Immature natural killer cell (primary cell): ENCODE data around the gene RGL2. TPM values are rescaled to one million over a fixed set of nuclear protein-coding genes. Genes with fewer than 3 reads are reported as not detected.
A peak's percentile ranks its signal among the peaks of the same experiment; 100 is the strongest.
"Not testable (repeated sequence)": the region's sequence is repeated elsewhere in the genome, so short reads cannot be mapped to it uniquely, and the experiment has no call there.

Experiments
- DNase-seq, 3 donors: peaks; one replicate each; pipeline ENCODE4 v3.0.0; 2022; ENCODE audit warnings: mixed read lengths in 1 of 3
- H3K27ac Mint-ChIP-seq, 6 donors: one replicate each; pipeline ENCODE4 v1.8.0; 2020; ENCODE audit warnings: mixed read lengths in 6 of 6, mild to moderate bottlenecking in 5 of 6, inconsistent platforms in 4 of 6, moderate library complexity in 3 of 6
- H3K27me3 Mint-ChIP-seq, 3 donors: one replicate each; pipeline ENCODE4 v1.8.0; 2020 to 2021; ENCODE audit warnings: low read depth in 3 of 3, mild to moderate bottlenecking in 3 of 3, mixed read lengths in 3 of 3, moderate library complexity in 3 of 3, inconsistent platforms in 1 of 3
- H3K36me3 Mint-ChIP-seq, 3 donors: one replicate each; pipeline ENCODE4 v1.8.0; 2020; ENCODE audit warnings: mixed read lengths in 3 of 3, inconsistent platforms in 2 of 3, mild to moderate bottlenecking in 2 of 3
- H3K4me1 Mint-ChIP-seq, 2 donors: one replicate each; pipeline ENCODE4 v1.8.0; 2020; ENCODE audit warnings: inconsistent platforms in 2 of 2, mild to moderate bottlenecking in 2 of 2, mixed read lengths in 2 of 2, moderate library complexity in 1 of 2
- H3K4me3 Mint-ChIP-seq, 5 donors: one replicate each; pipeline ENCODE4 v1.8.0; 2020; ENCODE audit warnings: mild to moderate bottlenecking in 5 of 5, mixed read lengths in 5 of 5, inconsistent platforms in 3 of 5, moderate library complexity in 3 of 5
- H3K9me3 Mint-ChIP-seq, 6 donors: one replicate each; pipeline ENCODE4 v1.8.0; 2020; ENCODE audit warnings: mild to moderate bottlenecking in 6 of 6, mixed read lengths in 6 of 6, inconsistent platforms in 4 of 6, moderate library complexity in 3 of 6
- polyA plus RNA-seq, 3 donors: library from polyadenylated mRNA; unstranded; fragments of 300-500 nt; fragmentation: Illumina TruSeq; gene quantifications; one replicate each; pipeline ENCODE4 v1.2.3, GENCODE V29; 2021

The RGL2 gene
- polyA plus RNA-seq, 3 donors from 2014 or later = 5.9 to 14.7 (median 8.0) TPM

DNA sequence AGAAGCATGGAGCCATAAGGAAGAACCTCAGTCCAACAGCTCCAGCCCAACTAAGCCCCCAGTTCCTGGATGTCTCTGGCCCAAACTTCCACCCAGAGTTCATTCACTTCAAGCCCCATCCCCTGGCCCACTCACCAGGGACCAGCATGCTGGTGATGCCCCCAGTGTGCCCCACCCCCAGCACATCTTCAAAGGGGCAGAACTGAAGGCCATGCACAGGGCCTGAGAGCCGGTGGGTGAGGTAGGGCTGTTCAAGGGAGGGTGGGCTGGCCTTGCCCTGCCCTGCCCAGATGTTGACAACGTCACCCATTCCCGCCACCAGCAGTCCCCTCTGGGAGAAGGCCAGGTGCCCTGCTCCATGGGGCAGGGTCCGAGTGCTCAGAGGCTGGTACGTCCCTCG, 18.2 kb downstream of the RGL2 start:
- H3K9me3 Mint-ChIP-seq = no peaks in the 10 kb centered on the region
- H3K27me3 Mint-ChIP-seq = peaks cover 2 to 11% (median 7%) of the 10 kb centered on the region in 3 donors
- H3K4me1 Mint-ChIP-seq = peaks cover 35% of the 10 kb centered on the region in 2 donors
- DNase-seq = no peak
- peak overlapping the region in 5 of 6 donors; percentile 18 to 53 (median 35) for H3K27ac Mint-ChIP-seq
- no peak overlapping the region for H3K4me3 Mint-ChIP-seq
- peaks cover 4 to 18% (median 5%) of the 10 kb centered on the region in 3 donors for H3K36me3 Mint-ChIP-seq

DNA sequence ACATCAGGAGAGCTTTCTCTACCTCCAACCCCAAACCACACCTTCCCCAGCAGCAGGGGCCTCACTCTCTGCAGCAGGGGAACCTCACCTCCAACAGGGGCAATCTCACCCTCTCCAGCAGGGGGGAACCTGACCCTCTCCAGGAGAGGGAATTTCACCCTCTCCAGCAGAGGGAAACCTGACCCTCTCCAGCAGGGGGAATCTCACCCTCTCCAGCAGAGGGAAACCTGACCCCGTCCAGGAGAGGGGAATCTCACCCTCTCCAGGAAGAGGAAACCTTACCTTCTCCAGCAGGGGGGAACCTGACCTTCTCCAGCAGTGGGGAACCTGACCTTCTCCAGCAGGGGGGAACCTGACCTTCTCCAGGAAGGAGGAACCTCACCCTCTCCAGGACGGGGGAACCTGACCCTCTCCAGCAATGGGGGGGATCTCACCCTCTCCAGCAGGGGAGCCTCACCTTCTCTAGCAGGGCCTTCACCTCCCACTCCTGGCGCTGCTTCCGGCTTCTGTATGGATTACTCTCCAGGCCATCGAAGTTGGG, 18.7 kb downstream of the RGL2 start:
- H3K4me3 Mint-ChIP-seq = no peak overlapping the region
- peaks cover 35 to 39% of the 10 kb centered on the region in 2 donors for H3K4me1 Mint-ChIP-seq
- no peaks in the 10 kb centered on the region for H3K9me3 Mint-ChIP-seq
- H3K36me3 Mint-ChIP-seq = peaks cover 4 to 22% (median 5%) of the 10 kb centered on the region in 3 donors
- H3K27ac Mint-ChIP-seq = peak overlapping the region in 5 of 6 donors; percentile 18 to 79 (median 40)
- DNase-seq = no peak
- H3K27me3 Mint-ChIP-seq = peaks cover 2 to 11% (median 7%) of the 10 kb centered on the region in 3 donors

- peaks cover 10 to 28% (median 12%) of the 10 kb centered on the region in 3 donors for H3K36me3 Mint-ChIP-seq
- H3K4me3 Mint-ChIP-seq = peak overlapping the region in 3 of 5 donors; percentile 35 to 92 (median 91)
- H3K9me3 Mint-ChIP-seq = no peaks in the 10 kb centered on the region
- H3K27me3 Mint-ChIP-seq = peaks cover 2 to 11% (median 7%) of the 10 kb centered on the region in 3 donors
- peak overlapping the region; percentile 38 to 96 (median 74) for H3K27ac Mint-ChIP-seq
- DNase-seq = no peak
- peaks cover 42 to 47% of the 10 kb centered on the region in 2 donors for H3K4me1 Mint-ChIP-seq
Measured at GRCh38 chr6:33279257-33279695, 19.5 kb downstream of the RGL2 start.

DNA sequence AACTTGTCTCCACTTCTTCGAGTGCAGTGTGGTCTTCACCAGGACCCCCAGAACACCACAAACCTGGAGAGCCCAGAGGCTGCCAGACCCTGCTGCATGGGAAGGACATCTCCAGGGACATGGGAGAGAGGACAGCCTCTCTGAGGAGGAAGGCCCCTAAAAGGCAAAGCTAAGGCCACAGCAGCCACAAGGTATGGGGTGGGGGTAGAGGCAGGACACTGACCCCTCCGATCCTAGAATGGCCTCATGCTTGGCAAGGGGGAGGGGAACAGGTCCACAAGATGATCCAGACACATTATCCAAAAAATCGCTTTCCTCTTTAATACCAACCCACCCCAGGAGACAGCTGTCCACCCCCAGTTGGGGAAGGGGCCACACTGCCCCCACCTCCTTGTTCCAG, 19.9 kb downstream of the RGL2 start:
- H3K4me3 Mint-ChIP-seq = peak overlapping the region; percentile 35 to 92 (median 90)
- H3K27me3 Mint-ChIP-seq = peaks cover 2 to 11% (median 7%) of the 10 kb centered on the region in 3 donors
- DNase-seq = no peak
- H3K9me3 Mint-ChIP-seq = no peaks in the 10 kb centered on the region
- peaks cover 12 to 27% (median 12%) of the 10 kb centered on the region in 3 donors for H3K36me3 Mint-ChIP-seq
- H3K27ac Mint-ChIP-seq = peak overlapping the region; percentile 35 to 96 (median 94)
- peaks cover 43 to 51% of the 10 kb centered on the region in 2 donors for H3K4me1 Mint-ChIP-seq

GRCh38 chr6:33278392-33278741, 20.4 kb downstream of the RGL2 start:
- Mint-ChIP-seq H3K4me3 (peak overlapping the region; percentile 89 to 92 (median 91)), H3K27me3 (peaks cover 2 to 11% (median 7%) of the 10 kb centered on the region in 3 donors), H3K27ac (peak overlapping the region; percentile 35 to 96 (median 94)), H3K36me3 (peaks cover 12 to 30% (median 13%) of the 10 kb centered on the region in 3 donors), H3K4me1 (peaks cover 44 to 55% of the 10 kb centered on the region in 2 donors), H3K9me3 (no peaks in the 10 kb centered on the region)
- DNase-seq = no peak

- H3K4me1 Mint-ChIP-seq = peaks cover 50 to 60% of the 10 kb centered on the region in 2 donors
- H3K4me3 Mint-ChIP-seq = peak overlapping the region; percentile 89 to 92 (median 91)
- peaks cover 12 to 33% (median 16%) of the 10 kb centered on the region in 3 donors for H3K36me3 Mint-ChIP-seq
- H3K27me3 Mint-ChIP-seq = peaks cover 2 to 11% (median 7%) of the 10 kb centered on the region in 3 donors
- DNase-seq = peak in 2 of 3 donors; percentile 35 to 40
- H3K27ac Mint-ChIP-seq = peak overlapping the region; percentile 91 to 96 (median 94)
- no peaks in the 10 kb centered on the region for H3K9me3 Mint-ChIP-seq
Measured at GRCh38 chr6:33277663-33278391, 20.9 kb downstream of the RGL2 start.

- peak; percentile 78 to 80 (median 79) for DNase-seq
- Mint-ChIP-seq H3K4me1 (peaks cover 57 to 68% of the 10 kb centered on the region in 2 donors), H3K36me3 (peaks cover 12 to 31% (median 16%) of the 10 kb centered on the region in 3 donors)
Measured at GRCh38 chr6:33276864-33277662, 21.7 kb downstream of the RGL2 start, which contains the start of gene B3GALT4. B3GALT4 (plus strand) TSS chr6:33277123; CDS start chr6:33277420, 297 bp downstream.

GRCh38 chr6:33276581-33276863, 22.2 kb downstream of the RGL2 start:
- Mint-ChIP-seq H3K27ac (peak overlapping the region; percentile 93 to 98 (median 96)), H3K27me3 (peaks cover 6 to 16% (median 13%) of the 10 kb centered on the region in 3 donors), H3K36me3 (peaks cover 12 to 31% (median 16%) of the 10 kb centered on the region in 3 donors), H3K4me3 (peak overlapping the region; percentile 84 to 93 (median 88)), H3K9me3 (no peaks in the 10 kb centered on the region), H3K4me1 (peaks cover 63 to 73% of the 10 kb centered on the region in 2 donors)
- DNase-seq = no peak

More at GRCh38 chr6:33276864-33277662, 21.7 kb downstream of the RGL2 start, which contains the start of gene B3GALT4:
- H3K27me3 Mint-ChIP-seq = peaks cover 2 to 11% (median 8%) of the 10 kb centered on the region in 3 donors
- peak within 1 kb of the TSS; percentile 93 to 98 (median 96) for H3K27ac Mint-ChIP-seq
- peak within 1 kb of the TSS; percentile 89 to 93 (median 92) for H3K4me3 Mint-ChIP-seq
- no peaks in the 10 kb centered on the region for H3K9me3 Mint-ChIP-seq

DNA sequence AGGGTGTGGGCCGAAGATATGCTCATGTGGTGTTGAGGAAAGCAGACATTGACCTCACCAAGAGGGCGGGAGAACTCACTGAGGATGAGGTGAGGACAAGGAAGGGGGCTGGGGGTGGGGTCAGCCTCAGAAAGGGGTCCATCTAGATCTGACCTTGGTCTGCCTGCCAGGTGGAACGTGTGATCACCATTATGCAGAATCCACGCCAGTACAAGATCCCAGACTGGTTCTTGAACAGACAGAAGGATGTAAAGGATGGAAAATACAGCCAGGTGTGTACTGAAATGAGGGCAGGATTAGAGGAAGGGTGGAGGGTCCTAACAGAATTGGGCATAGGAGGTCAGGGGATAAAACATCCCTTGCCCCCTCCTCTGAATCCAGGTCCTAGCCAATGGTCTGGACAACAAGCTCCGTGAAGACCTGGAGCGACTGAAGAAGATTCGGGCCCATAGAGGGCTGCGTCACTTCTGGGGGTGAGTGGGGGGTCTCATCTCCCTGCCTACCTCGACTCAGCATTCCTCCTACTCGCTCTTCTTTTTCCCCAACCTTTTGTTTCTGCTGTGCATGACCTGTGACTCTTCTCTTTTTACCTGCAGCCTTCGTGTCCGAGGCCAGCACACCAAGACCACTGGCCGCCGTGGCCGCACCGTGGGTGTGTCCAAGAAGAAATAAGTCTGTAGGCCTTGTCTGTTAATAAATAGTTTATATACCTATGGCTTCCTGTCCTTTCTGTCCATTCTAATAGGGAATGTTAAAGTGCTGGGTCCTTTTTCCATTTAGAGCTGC, 22.8 kb downstream of the RGL2 start:
- not testable (repeated sequence) for H3K9me3 Mint-ChIP-seq, DNase-seq
- Mint-ChIP-seq H3K27me3 (peaks cover 9 to 20% (median 18%) of the 10 kb centered on the region in 3 donors), H3K27ac (peak overlapping the region; percentile 93 to 98 (median 96)), H3K4me3 (peak overlapping the region; percentile 84 to 93 (median 88)), H3K36me3 (peaks cover 11 to 31% (median 12%) of the 10 kb centered on the region in 3 donors), H3K4me1 (peaks cover 68 to 79% of the 10 kb centered on the region in 2 donors)

GRCh38 chr6:33273924-33274902, 24.5 kb downstream of the RGL2 start:
- DNase-seq = no peak
- H3K36me3 Mint-ChIP-seq = peaks cover 12 to 31% (median 15%) of the 10 kb centered on the region in 3 donors
- H3K27ac Mint-ChIP-seq = peak overlapping the region; percentile 92 to 100 (median 97)
- H3K4me1 Mint-ChIP-seq = peaks cover 73 to 90% of the 10 kb centered on the region in 2 donors
- peak overlapping the region; percentile 48 to 100 (median 96) for H3K4me3 Mint-ChIP-seq
- peaks cover 10 to 22% (median 21%) of the 10 kb centered on the region in 3 donors for H3K27me3 Mint-ChIP-seq
- no peaks in the 10 kb centered on the region for H3K9me3 Mint-ChIP-seq

- Mint-ChIP-seq H3K36me3 (peaks cover 15 to 38% (median 18%) of the 10 kb centered on the region in 3 donors), H3K27ac (peak overlapping the region; percentile 96 to 100 (median 99)), H3K27me3 (peaks cover 10 to 22% (median 21%) of the 10 kb centered on the region in 3 donors), H3K4me1 (peaks cover 67 to 81% of the 10 kb centered on the region in 2 donors), H3K9me3 (no peaks in the 10 kb centered on the region), H3K4me3 (peak overlapping the region; percentile 96 to 100 (median 98))
- DNase-seq = no peak
Measured at GRCh38 chr6:33273129-33273923, 25.4 kb downstream of the RGL2 start.
